HEK293 (cell line): Measurements from ENCODE around the gene PCDH15.

Experiments used
- CTCF ChIP-seq: fragments of 450-650 bp; formaldehyde crosslinking; IDR thresholded peaks from 2 replicates; pipeline ENCODE4 v1.5.1; 2016; ENCODE audit warnings: missing biosample characterization, missing genetic modification characterization
- TSHZ1 ChIP-seq: fragments of 450-650 bp; formaldehyde crosslinking; IDR thresholded peaks from 2 replicates; pipeline ENCODE4 v1.5.1; 2016; ENCODE audit warnings: missing biosample characterization, missing genetic modification characterization, borderline replicate concordance
- ZBTB20 ChIP-seq: fragments of 450-650 bp; formaldehyde crosslinking; IDR thresholded peaks from 2 replicates; pipeline ENCODE4 v1.5.1; 2016; ENCODE audit warnings: missing biosample characterization, missing genetic modification characterization
- ZNF133 ChIP-seq: fragments of 450-650 bp; formaldehyde crosslinking; IDR thresholded peaks from 2 replicates; pipeline ENCODE4 v1.5.1; 2016; ENCODE audit warnings: missing biosample characterization, missing genetic modification characterization
- ZNF140 ChIP-seq: fragments of 450-650 bp; formaldehyde crosslinking; IDR thresholded peaks from 2 replicates; pipeline ENCODE4 v1.5.1; 2016; ENCODE audit warnings: missing biosample characterization, missing genetic modification characterization
- ZNF76 ChIP-seq: fragments of 450-650 bp; formaldehyde crosslinking; IDR thresholded peaks from 2 replicates; pipeline ENCODE4; 2016; ENCODE audit warnings: low read depth, missing biosample characterization, missing genetic modification characterization, borderline replicate concordance

- no peak for TF ChIP-seq CTCF (tag by site-specific recombination)
- no peak for TF ChIP-seq TSHZ1
- no peak for TF ChIP-seq ZNF140 (tag by site-specific recombination)
- TF ChIP-seq ZNF133 (tag by site-specific recombination), result no peak
- TF ChIP-seq ZNF76 (tag by site-specific recombination), result no peak
- no peak for TF ChIP-seq ZBTB20 (tag by site-specific recombination)
Observed at GRCh38 chr10:54614072-54614471, 187.0 kb downstream of the PCDH15 start.
